Gastrocnemius medialis (tissue), 4 donors: Measurements from ENCODE around the gene RTP5. TPM values are rescaled to one million over a fixed set of nuclear protein-coding genes. Genes with fewer than 3 reads are reported as not detected.

Source experiments
- ATAC-seq, 2 donors: fragments of 150-250 bp; one replicate each; pipeline ENCODE4 v1.9.1; 2016
- DNase-seq, 2 donors: peaks; one replicate each; pipeline ENCODE4 v3.0.0-alpha.2; 2019
- H3K27ac ChIP-seq, 4 donors: fragments of 200-600 bp; sonication (generic); 1 replicate in 1 of 4; 2 replicates in 3 of 4; pipeline ENCODE4 v1.5.1; 2016 to 2018; ENCODE audit warnings: mild to moderate bottlenecking in 2 of 4, moderate library complexity in 1 of 4
- H3K27me3 ChIP-seq, 3 donors: fragments of 200-600 bp; sonication (generic) in 2 of 3; 1 replicate in 1 of 3; 2 replicates in 2 of 3; pipeline versions ENCODE4 v1.5.1 to v1.6.0; 2016 to 2019; ENCODE audit warnings: mild to moderate bottlenecking in 1 of 3, moderate library complexity in 1 of 3
- H3K36me3 ChIP-seq, 2 donors: fragments of 200-600 bp; sonication (generic) in 1 of 2; one replicate each; pipeline ENCODE4 v1.5.1; 2017 to 2018
- H3K4me1 ChIP-seq, 2 donors: fragments of 200-600 bp; sonication (generic) in 1 of 2; one replicate each; pipeline ENCODE4 v1.5.1; 2016 to 2017; ENCODE audit warnings: mild to moderate bottlenecking in 2 of 2
- H3K4me3 ChIP-seq, 4 donors: fragments of 200-600 bp; sonication (generic) in 3 of 4; 1 replicate in 1 of 4; 2 replicates in 3 of 4; pipeline ENCODE4 v1.5.1; 2016 to 2019; ENCODE audit warnings: mild to moderate bottlenecking in 2 of 4
- H3K9me3 ChIP-seq, 3 donors: fragments of 200-600 bp; sonication (generic) in 2 of 3; 1 replicate in 1 of 3; 2 replicates in 2 of 3; pipeline ENCODE4 v1.5.1; 2016 to 2019
- CTCF ChIP-seq, 5 experiments: fragments of 450-650 bp in 3 of 5; fragments of 200-600 bp in 2 of 5; sonication (generic) in 2 of 5; IDR thresholded peaks in 4 of 5; conservative IDR thresholded peaks in 1 of 5; 1 replicate in 4 of 5; 2 replicates in 1 of 5; pipeline ENCODE4 v1.5.1; 2016 to 2019; ENCODE audit warnings: antibody characterized with exemption in 5 of 5, mild to moderate bottlenecking in 3 of 5, moderate library complexity in 3 of 5
- POLR2A ChIP-seq, 2 donors: fragments of 450-650 bp; IDR thresholded peaks; one replicate each; pipeline ENCODE4 v1.6.1; 2017; ENCODE audit warnings: antibody characterized with exemption in 2 of 2, mild to moderate bottlenecking in 2 of 2, moderate library complexity in 2 of 2
- in situ Hi-C, 4 donors: fragments of 200-750 bp; cut with MboI; loops; one replicate each; pipeline versions ENCODE4 v1.15.0 to v1.8.0; 2017; ENCODE audit warnings: low sequenced_read_pairs in 4 of 4
- intact Hi-C: fragments of 100-400 bp; cut with DNase I; formaldehyde crosslinking; loops from one replicate; pipeline ENCODE4 v1.15.1; 2023; ENCODE audit warnings: low total_unique reads
- total RNA-seq, 4 donors: library from RNA; depleted of rRNA; stranded (reverse); fragments of >200 nt; gene quantifications; one replicate each; pipeline versions ENCODE4 v1.1.0 to v1.2.3, GENCODE V29; 2016

The RTP5 gene
- total RNA-seq, 4 donors from 2014 or later, result not detected

GRCh38 chr2:241862093-241862492 is 7.4 kb upstream of the RTP5 start:
- H3K9me3 ChIP-seq, result no peaks in the 10 kb centered on the region
- DNase-seq (no peak), ATAC-seq (no peak)
- intact Hi-C loops, result no loop called here
- H3K4me1 ChIP-seq, result peaks cover 13 to 17% of the 10 kb centered on the region in 2 donors
- H3K4me3 ChIP-seq, result no peak overlapping the region
- in situ Hi-C loops, result no loop called here
- TF ChIP-seq CTCF (IDR thresholded peaks at IDR 0.05 in 4 of 5, conservative IDR thresholded peaks at IDR 0.05 in 1 of 5), result no peak
- no peak overlapping the region for H3K27ac ChIP-seq
- H3K27me3 ChIP-seq, result peaks cover 40 to 51% (median 46%) of the 10 kb centered on the region in 3 donors
- no peaks in the 10 kb centered on the region for H3K36me3 ChIP-seq

GRCh38 chr2:241862775-241863535 is 6.6 kb upstream of the RTP5 start:
- peak overlapping the region in 1 of 4 donors; percentile 15 for H3K4me3 ChIP-seq
- peaks cover 13 to 17% of the 10 kb centered on the region in 2 donors for H3K4me1 ChIP-seq
- H3K9me3 ChIP-seq, result no peaks in the 10 kb centered on the region
- ATAC-seq (no peak), DNase-seq (no peak)
- H3K27ac ChIP-seq, result no peak overlapping the region
- in situ Hi-C loops, result no loop called here
- peaks cover 40 to 52% (median 51%) of the 10 kb centered on the region in 3 donors for H3K27me3 ChIP-seq
- TF ChIP-seq POLR2A (IDR thresholded peaks at IDR 0.05), result no peak
- no peak for TF ChIP-seq CTCF (IDR thresholded peaks at IDR 0.05 in 4 of 5, conservative IDR thresholded peaks at IDR 0.05 in 1 of 5)
- intact Hi-C loops, result no loop called here
- H3K36me3 ChIP-seq, result no peaks in the 10 kb centered on the region

- Histone ChIP-seq H3K4me3 (peak overlapping the region in 1 of 4 donors; percentile 15), H3K27ac (no peak overlapping the region), H3K9me3 (no peaks in the 10 kb centered on the region), H3K4me1 (peaks cover 13 to 17% of the 10 kb centered on the region in 2 donors), H3K27me3 (peaks cover 40 to 52% (median 51%) of the 10 kb centered on the region in 3 donors), H3K36me3 (no peaks in the 10 kb centered on the region)
- in situ Hi-C loops, result no loop called here
- TF ChIP-seq CTCF (IDR thresholded peaks at IDR 0.05 in 4 of 5, conservative IDR thresholded peaks at IDR 0.05 in 1 of 5), result no peak
- no peak for TF ChIP-seq POLR2A (IDR thresholded peaks at IDR 0.05)
- intact Hi-C loops, result no loop called here
- no peak for DNase-seq
- no peak for ATAC-seq
Observed at GRCh38 chr2:241863536-241863954, 6.0 kb upstream of the RTP5 start.

- H3K27ac ChIP-seq, result no peak overlapping the region
- peaks cover 40 to 52% (median 51%) of the 10 kb centered on the region in 3 donors for H3K27me3 ChIP-seq
- no peak for ATAC-seq
- no peak for TF ChIP-seq CTCF (IDR thresholded peaks at IDR 0.05 in 4 of 5, conservative IDR thresholded peaks at IDR 0.05 in 1 of 5)
- no peak for TF ChIP-seq POLR2A (IDR thresholded peaks at IDR 0.05)
- no peak for DNase-seq
- H3K36me3 ChIP-seq, result no peaks in the 10 kb centered on the region
- in situ Hi-C loops (no loop called here), intact Hi-C loops (no loop called here)
- H3K9me3 ChIP-seq, result no peaks in the 10 kb centered on the region
- H3K4me3 ChIP-seq, result no peak overlapping the region
- H3K4me1 ChIP-seq, result peaks cover 11 to 14% of the 10 kb centered on the region in 2 donors
Observed at GRCh38 chr2:241864168-241864849, 5.2 kb upstream of the RTP5 start.
